Measurements from ENCODE around the gene S100A6.
"Not testable (repeated sequence)": the region's sequence is repeated elsewhere in the genome, so short reads cannot be mapped to it uniquely, and the experiment has no call there.

Gene S100A6

DNA sequence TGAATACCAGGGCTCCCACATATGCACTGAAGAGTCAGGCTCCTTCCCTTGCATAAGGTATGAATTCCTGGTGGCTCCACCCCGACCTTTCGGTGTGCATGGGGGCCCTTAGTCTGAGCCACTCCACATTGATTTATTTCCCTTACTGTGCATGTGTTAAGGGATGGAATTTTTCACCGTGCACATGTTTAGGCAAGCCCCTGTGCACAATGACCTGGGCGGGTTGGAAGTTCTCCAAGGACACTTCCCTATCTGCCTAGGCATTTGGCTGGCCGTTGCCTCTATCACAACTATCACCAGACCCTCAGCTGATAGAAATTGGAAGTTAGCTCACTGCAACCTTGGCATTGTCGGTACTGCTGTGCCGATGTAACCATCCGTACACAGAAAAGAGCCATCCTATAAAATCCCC lies 9.7 kb downstream of the S100A6 start:
- no peak for DNase-seq

DNA sequence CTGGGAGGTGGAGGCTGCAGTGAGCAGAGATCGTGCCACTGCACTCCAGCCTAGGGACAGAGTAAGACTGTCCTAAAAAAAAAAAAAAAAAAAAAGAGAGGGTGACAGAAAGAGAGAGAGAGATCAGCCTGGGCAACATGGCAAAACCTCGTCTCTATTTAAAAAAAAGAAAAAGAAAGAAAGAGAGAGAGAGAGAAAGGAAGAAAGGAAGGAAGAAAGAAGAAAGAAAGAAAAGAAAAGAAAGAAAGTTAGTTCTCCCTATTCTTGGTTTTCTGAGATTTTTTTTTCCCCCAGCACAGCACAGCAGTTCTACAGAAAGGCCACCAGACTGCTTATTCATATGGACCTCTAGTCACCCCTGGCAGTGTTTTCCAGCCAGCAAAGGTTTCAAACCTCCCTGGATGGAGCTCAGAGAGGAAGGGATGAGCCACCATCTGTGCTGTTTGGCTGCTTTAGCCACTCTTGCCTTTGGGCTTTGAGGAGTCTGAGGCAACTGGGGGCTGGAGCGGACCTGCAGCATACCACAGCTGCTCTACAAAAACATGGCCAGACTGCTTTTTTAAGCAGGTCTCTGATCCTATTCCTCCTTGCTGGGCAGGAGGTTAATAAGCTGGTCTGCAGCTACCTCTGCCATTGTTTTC lies 10.6 kb downstream of the S100A6 start:
- DNase-seq = no peak

DNA sequence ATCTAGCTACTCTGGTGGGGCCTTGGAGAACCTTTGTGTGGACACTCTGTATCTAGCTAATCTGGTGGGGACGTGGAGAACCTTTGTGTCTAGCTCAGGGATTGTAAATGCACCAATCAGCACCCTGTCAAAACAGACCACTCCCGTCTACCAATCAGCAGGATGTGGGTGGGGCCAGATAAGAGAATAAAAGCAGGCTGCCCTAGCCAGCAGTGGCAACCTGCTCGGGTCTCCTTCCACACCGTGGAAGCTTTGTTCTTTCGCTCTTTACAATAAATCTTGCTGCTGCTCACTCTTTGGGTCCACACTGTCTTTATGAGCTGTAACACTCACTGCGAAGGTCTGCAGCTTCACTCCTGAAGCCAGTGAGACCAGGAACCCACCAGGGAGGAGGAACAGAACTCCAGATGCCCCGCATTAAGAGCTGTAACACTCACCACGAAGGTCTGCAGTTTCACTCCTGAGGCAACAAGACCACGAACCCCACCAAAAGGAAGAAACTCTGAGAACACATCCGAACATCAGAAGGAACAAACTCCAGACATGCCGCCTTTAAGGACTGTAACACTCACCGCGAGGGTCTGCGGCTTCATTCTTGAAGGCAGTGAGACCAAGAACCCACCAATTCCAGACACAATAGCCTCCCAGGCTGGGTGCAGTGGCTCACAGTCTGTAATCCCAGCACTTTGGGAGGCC lies 13.3 kb downstream of the S100A6 start:
- not testable (repeated sequence) for DNase-seq

DNA sequence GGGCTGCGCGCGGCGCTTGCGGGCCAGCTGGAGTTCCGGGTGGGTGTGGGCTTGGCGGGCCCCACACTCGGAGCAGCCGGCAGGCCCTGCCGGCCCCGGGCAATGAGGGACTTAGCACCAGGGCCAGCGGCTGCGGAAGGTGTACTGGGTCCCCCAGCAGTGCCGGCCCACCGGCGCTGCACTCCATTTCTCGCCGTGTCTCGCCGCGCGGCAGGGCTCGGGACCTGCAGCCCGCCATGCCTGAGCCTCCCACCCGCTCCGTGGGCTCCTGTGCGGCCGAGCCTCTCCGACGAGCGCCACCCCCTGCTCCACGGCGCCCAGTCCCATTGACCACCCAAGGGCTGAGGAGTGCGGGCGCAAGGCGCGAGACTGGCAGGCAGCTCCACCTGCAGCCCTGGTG lies 14.0 kb downstream of the S100A6 start:
- DNase-seq = not testable (repeated sequence)

DNA sequence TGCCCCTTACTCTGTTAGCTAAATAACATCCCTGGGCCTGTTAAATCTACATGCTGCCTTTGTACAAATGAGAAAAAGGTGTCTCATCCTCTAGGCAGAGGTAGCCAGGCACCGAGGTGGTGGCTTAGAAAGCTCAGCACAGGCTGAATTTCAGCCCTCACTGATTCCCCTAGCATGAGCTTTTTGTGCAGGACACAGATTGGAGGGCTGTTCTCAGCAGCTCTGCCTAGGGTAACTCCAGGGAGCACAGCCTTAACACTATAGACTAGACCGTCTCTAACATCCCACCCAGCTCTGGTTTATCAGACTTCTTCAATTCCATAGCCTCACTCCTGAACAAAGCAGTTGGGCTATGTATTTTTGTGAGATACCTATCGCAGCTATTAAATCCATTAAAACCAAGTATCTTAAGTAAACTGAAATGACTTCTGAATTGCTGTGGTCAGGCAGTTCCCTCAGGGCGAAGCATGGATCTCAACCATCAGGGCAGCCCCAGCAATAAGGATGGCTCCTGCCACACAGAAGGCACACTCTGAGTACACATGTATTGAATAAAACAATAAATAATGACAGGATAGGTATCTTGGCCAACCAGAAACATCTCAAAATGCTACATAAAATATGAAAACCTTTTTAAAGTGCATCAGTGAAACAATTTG lies 14.8 kb downstream of the S100A6 start:
- DNase-seq = no peak

DNA sequence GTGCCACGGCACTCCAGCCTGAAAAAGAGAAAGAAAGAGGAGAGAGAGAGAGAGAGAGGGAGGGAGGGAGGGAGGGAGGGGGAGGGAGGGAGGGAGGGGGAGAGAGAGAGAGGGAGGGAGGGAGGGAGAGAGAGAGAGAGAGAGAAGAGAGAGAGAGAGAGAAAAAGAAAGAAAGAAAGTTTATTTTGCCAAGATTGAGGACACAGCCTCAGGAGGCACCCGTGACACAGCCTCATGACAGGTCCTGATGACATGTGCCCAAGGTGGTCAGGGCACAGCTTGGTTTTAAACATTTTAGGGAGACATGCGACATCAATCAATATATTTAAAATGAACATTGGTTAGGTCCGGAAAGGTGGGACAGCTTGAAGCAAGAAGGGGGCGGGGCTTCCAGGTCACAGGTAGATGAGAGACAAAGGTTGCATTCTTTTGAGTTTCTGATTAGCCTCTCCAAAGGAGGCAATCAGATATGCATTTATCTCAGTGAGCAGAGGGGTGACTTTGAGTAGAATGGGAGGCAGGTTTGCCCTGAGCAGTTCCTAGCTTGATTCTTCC lies 15.6 kb downstream of the S100A6 start:
- DNase-seq = not testable (repeated sequence)

DNA sequence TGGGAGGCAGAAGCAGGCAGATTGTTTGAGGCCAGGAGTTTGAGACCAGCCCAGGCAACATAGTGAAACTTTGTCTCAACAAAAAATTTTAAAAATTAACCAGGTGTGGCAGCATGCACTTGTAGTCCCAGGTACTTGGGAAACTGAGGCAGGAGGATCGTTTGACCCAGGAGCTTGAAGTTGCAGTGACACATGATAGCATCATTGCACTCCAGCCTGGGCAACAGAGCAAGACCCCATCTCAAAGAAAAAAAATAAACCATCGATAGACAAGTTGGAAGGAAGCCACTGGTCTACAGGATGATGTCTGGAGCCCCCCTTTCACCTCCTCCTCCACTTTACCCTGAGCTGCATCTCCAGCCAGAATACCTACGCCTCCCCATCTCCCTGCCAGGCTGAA lies 16.5 kb downstream of the S100A6 start:
- no peak for DNase-seq

DNA sequence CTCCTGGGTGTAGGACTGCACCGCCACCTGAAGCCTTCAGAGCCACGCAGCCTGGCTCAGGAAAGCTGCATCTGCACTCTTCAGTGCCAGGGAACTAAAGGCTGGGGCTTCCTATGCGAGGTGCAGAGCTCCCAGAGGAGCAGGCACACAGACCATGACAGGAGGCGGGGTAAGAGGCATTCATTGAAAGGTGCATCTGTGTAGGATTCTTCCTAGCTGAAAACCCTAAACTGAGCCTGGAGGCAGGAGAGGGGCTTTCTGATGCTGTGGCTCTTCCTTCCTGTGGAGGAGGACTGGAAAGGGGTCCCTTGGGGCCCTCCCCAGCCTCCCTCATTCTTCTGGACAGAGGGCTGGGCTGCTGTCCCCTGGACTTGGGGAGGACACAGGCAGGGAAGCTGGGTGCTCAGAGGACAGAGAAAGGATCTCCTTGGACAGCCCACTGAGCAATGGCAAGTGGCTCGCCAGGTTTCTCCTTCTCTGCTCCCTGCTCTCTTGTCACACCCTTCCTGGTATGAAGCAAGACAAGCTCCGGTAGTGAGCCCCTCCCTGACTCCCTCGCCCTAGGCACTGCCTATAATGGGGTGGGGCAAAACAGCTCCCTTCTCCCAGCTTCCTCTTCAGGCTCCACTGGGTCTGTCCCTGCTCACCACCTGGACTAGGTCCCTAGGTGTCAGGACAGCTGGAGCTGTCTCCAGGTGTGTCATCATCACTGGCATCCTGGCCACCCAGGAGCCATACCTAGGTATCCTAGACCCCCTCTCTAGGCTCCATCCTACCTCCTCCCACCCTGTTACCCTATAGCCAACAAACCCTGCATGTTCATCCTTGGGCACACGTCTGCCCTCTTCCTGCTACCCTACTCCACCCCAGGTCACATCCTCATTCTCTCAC lies 20.0 kb downstream of the S100A6 start:
- DNase-seq = no peak

DNA sequence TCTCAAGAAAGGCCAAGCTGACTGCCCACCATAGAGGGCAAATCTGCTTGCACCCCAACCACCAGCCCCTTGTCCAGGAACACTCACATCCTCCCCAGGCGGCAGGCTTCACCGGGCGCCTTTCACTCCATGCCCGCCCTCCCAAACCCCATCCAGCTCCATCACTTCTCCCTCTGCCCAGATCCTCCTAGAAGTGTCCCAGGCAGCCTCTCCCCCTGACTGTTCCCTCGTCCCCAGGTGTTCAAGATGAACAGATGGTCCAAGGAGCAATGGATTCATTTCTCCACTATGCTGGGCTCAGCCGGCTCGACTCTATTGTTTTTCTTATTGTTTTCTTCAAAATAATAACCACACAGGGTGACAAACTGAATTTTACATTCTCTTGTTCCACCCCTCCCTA lies 22.1 kb downstream of the S100A6 start:
- no peak for DNase-seq

DNA sequence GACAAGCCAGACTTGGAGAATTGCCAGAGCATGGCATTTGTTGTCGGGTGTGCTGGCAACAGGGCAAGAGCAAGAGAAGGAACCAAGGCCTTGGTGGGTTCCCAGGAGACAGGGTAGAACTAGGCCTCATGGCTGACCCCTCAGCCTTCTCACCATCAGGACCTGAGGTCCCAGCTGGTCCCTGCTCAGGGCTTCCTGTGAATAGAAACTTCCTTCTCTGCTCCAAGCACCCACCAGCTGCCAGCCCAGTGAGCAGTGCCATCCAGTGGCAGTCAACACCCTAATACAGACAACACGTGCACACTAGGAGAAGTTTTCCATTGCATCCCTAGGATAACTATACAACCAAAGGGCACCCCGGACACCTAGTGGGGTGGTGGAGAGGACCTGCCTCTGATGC lies 22.8 kb downstream of the S100A6 start:
- no peak for DNase-seq

DNA sequence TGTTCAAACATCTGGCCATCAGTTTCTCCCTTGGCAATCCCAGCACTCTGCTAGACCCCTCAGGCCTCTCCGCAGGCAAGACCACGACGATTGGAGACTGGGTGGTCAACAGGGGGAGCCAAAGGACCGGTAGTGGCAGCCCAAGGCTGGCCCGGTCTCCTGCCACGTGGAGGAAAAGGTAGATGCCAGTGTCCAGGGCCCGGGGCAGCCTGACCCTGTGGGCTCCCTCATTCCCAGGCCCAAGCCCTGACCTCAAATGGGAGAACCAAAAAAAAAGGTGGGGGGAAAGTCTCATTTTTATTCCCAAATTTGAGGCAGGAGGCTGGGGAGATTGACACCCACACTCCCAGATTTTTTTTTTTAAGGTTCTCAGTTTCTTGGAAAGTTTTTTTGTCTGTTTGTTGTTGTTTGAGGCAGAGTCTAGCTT lies 24.8 kb downstream of the S100A6 start:
- peak; percentile 87 for DNase-seq

DNA sequence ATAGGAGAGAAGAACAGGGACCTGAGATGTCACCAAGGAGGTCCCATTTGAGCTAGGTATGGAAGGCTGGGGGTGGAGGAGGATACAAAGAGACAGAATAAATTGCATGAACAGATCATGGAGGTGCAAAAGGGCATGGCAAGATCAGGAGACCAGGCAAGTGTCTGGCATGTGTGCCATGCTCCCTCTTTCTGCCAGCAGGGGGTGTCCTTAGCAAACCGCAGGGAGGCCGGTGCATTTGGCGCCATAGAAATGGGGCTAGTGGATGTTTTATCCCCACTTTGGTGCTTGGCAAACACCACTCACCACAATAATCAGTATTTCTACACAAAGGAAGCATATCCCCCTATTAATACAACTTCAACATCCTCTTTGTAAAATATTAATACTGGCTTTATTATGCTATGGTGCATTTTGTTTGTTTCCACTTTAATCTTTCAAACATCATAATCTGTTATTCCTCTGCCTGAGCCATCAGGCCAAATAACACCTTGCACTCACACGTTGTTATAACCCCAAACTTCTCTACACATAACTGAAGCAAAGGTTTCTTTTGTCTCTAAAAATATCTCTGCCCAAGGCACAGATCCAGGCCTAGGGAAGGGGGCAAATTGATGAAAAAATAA lies 25.9 kb downstream of the S100A6 start:
- peak; percentile 76 for DNase-seq

DNA sequence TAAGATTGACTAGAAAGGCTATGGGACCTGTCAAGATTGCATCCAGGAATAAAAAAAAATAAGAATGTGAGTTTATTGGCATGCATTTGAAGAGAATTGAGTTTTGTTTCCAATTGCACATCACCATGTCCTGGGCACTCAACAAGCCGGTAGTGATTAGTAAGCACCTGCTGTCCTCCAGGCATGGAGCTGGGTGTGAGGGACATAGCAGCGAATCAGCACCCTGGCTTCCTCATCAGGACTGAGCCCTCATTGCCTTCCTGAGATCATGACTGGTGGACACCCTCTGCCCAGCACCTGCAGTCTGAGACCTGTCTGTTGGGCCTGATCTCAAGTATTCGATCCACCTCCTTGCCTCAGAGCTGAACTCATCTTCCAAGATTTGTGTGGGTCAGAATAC lies 26.8 kb downstream of the S100A6 start:
- DNase-seq = no peak

DNA sequence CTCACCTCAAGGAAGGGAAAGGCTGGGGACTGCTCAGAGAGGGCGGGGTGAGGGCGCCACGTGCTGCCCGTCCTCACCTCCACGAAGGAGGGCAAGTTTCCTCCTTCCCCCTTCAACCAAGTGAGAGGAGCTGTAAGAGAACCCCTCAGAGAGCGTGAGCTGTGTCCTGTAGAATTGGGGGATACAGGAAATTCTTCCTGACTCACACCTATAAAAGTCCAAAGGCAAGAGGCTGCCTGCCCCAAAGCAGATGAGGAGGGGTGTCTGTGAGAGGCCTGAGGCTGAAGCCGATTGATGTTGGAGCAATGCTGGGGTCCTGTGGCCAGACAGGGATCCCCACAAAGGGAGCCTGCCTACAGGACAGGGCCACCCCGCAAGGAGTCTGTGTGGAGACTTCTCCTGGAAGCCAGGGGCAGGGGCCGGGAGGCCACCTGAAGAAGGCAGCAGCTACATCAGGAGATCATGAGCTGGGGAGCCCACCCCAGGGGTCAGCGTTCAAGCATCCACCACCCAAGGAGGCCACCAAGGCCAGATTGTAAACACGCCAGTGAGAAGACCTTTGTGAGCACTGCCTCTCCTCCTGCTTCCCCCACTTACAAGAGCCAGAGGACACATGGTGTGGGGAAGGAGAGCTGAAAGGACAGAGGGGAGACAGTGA lies 27.7 kb downstream of the S100A6 start:
- DNase-seq = no peak

DNA sequence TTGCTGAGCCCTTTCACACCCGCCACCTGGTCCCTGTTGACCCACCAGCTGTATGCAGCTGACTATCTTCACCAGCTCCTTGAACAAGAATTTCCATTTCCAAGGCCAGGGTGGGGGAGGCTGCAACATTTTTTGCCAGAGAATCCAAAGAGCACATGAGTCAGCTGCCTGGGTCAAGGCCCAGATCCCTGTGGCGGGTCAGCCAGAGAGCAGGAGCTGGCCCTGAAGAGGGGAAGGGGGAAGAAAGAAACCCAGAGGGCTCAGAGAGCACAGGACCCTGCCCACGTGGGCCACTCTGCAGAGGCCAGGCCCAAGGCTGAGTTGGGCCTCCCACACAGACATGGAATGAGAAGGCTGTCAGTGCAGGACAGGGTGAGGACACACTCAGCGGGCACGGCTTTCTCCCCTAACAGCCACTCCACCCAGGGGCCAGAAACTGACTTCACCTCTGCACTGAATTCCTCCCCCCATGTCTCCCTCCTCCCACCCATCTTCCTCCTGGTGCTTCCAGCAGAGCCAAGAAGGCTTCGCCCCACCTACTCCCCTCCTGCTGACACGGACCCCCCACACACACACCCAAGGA lies 28.9 kb downstream of the S100A6 start:
- no peak for DNase-seq

DNA sequence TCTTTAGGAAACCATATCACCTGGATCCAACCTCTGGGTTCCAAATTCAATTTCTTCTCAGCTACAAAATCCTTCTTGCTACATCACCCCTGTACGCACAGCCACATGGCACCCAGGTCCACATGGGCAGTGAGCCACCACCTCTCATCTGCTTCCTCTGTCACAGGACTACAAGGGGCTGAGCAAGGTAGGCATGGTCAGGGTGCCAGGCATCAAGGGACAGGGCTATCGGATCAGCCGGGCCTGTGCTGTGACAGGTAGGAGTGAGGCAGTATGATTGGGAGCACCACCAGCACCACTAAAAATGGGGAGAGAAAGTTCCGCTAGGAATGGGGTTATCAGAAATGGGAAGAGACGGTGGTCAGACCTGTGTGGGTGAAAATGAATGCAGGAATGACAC lies 29.4 kb downstream of the S100A6 start:
- DNase-seq = no peak

DNA sequence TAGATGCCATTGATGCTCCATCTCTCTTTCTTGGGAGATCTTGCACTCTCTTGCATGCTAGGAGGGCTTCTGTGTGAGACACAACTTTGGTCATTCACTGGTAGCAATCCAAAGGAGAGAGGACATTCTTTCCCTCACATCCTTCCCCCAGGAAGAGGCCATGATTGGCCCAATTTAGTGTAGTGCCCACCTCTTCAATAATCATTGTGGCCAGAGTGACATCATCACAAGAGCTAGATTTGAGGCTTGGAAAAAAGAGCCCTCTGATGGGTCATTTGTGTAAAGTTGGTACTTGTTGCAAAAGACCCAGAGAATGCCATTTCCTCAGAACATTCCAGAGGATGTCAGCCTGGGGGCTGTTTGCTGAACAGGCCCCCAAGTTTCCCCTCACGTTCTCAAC lies 30.2 kb downstream of the S100A6 start:
- DNase-seq = no peak

DNA sequence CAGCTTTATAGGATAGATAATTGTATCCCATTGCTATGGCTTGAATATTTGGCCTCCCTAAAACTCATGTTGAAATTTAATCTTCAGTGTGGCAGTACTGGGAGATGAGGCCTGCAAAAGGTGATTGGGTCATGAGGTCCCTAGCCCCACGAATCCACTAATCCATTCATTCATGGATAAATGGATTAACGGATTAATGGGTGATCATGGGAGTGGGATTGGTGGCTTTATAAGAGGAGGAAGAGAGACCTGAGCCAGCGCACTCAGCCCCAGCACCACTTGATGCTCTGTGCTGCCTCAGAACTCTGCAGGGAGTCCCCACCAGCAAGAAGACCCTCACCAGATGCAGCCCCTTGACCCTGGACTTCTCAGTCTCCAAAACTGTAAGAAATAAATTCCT lies 32.0 kb downstream of the S100A6 start:
- no peak for DNase-seq

DNA sequence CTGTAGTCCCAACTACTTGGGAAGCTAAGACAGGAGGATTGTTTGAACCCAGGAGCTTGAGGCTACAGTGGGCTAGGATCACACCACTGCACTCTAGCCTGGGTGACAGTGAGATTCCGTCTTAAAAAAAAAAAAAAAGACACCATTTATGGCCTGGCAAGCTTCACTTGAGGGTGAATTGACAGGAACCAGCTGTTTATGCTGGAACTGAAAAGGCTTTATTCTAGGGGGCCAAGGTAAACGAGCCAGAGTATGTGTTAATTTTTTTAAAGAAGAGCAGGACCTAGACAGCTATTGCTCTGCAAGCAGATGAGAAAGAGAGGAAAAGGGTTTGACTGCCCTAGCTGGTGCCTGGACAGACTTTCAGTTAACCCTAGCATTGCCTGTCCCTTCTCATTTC lies 37.0 kb downstream of the S100A6 start:
- no peak for DNase-seq

DNA sequence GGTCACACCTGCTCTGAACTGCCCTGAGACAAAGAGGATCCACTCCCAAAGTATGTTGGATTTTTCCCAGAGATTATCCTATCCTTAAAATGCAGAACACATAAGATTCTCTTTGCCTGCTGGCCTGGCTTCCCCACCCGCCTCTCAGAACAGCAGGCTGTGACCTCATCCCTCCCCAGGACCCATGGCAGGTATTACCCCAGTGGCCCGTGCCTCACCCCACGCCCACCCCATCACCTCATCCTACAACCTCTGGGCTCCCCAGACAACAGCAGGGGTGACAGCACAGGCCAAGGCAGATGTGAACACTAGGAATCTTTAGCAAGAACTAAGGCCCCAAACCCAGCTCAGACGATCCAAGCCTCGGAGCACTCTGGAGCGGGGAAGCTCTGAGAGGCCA lies 40.3 kb downstream of the S100A6 start:
- no peak for DNase-seq

DNA sequence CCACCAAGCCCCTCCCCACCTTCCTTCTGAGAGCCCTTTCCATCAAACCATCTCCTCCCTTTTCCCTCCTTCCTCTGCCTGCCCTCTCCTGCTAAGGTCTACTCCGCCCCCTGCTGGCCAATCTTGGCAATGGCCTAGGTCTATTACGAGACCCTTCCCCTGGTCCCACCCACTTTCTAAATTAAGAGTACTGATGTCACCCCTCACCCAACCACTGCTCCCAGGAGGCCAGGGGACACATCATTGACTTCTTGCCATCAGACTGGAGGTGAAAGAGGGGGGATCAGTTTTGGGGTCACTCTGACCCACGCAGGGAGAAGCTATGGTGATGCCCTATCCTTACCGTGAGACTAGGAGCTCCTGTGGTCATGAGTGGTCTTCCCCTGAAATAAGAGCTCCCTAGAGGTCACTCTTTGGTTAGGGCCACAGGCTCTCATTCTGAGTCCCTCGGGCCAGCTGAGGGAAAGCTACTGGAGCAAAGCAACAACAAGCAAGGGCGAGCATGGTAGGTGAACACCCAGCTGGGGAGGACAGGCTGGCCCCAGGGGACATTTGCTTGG lies 40.7 kb downstream of the S100A6 start:
- peak; percentile 79 for DNase-seq
